H9 (cell line): Measurements from ENCODE around the gene HNRNPLL. TPM values are rescaled to one million over a fixed set of nuclear protein-coding genes. Genes with fewer than 3 reads are reported as not detected.

Source experiments
- DNase-seq: peaks from one replicate; pipeline ENCODE4 v3.0.0-alpha.2; 2017
- H2AFZ ChIP-seq: one replicate; pipeline ENCODE4 v1.6.1; 2013; ENCODE audit warnings: mild to moderate bottlenecking, low read length, control low read depth, moderate library complexity
- H2AK5ac ChIP-seq: 2 replicates; pipeline ENCODE4 v1.6.1; 2013; ENCODE audit warnings: low read length, control low read depth, mixed read lengths; ENCODE audit not compliant: insufficient read length
- H2BK120ac ChIP-seq: one replicate; pipeline ENCODE4 v1.6.1; 2013; ENCODE audit warnings: low read depth, mild to moderate bottlenecking, low read length, control low read depth, inconsistent platforms; ENCODE audit not compliant: poor library complexity, severe bottlenecking
- H2BK12ac ChIP-seq: 2 replicates; pipeline ENCODE4 v1.6.1; 2013; ENCODE audit warnings: low read length, control low read depth, mixed read lengths, low read depth; ENCODE audit not compliant: insufficient read length
- H2BK15ac ChIP-seq: 2 replicates; pipeline ENCODE4 v1.6.1; 2013; ENCODE audit warnings: low read depth, low read length, control low read depth
- H2BK20ac ChIP-seq: one replicate; pipeline ENCODE4 v1.6.1; 2013; ENCODE audit warnings: low read depth, mild to moderate bottlenecking, low read length, control low read depth, inconsistent platforms; ENCODE audit not compliant: poor library complexity, severe bottlenecking
- H2BK5ac ChIP-seq: 2 replicates; pipeline ENCODE4 v1.6.1; 2013; ENCODE audit warnings: low read length, control low read depth, mixed read lengths; ENCODE audit not compliant: insufficient read length
- H3K14ac ChIP-seq: 2 replicates; pipeline ENCODE4 v1.6.1; 2013; ENCODE audit warnings: low read length, control low read depth; ENCODE audit not compliant: insufficient read depth
- H3K18ac ChIP-seq: 2 replicates; pipeline ENCODE4 v1.6.1; 2013; ENCODE audit warnings: low read depth, mild to moderate bottlenecking, mixed read lengths, low read length, control low read depth; ENCODE audit not compliant: insufficient read length
- H3K23ac ChIP-seq: 2 replicates; pipeline ENCODE4 v1.6.1; 2013; ENCODE audit warnings: low read length, control low read depth, mixed read lengths, low read depth; ENCODE audit not compliant: insufficient read length
- H3K23me2 ChIP-seq: 2 replicates; pipeline ENCODE4 v1.6.1; 2013; ENCODE audit warnings: low read depth, mild to moderate bottlenecking, mixed read lengths, low read length, control low read depth; ENCODE audit not compliant: insufficient read length, poor library complexity, severe bottlenecking
- H3K27ac ChIP-seq: 2 replicates; pipeline ENCODE4 v1.5.1; 2013; ENCODE audit warnings: low read length, control low read depth, mixed read lengths, low read depth; ENCODE audit not compliant: insufficient read length
- H3K27me3 ChIP-seq: 2 replicates; pipeline ENCODE4 v1.6.1; 2013; ENCODE audit warnings: low read length, control low read depth, inconsistent platforms; ENCODE audit not compliant: insufficient read depth
- H3K4ac ChIP-seq: 2 replicates; pipeline ENCODE4 v1.6.1; 2013; ENCODE audit warnings: low read depth, mild to moderate bottlenecking, control low read depth, inconsistent platforms, low read length, moderate library complexity
- H3K4me1 ChIP-seq: 2 replicates; pipeline ENCODE4 v1.6.1; 2013; ENCODE audit warnings: low read length, control low read depth, inconsistent platforms; ENCODE audit not compliant: insufficient read depth
- H3K4me2 ChIP-seq: 2 replicates; pipeline ENCODE4 v1.6.1; 2013; ENCODE audit warnings: low read length, control low read depth, mixed read lengths; ENCODE audit not compliant: insufficient read length, insufficient read depth
- H3K56ac ChIP-seq: 2 replicates; pipeline ENCODE4 v1.6.1; 2013; ENCODE audit warnings: low read depth, mild to moderate bottlenecking, mixed read lengths, low read length, control low read depth; ENCODE audit not compliant: insufficient read length
- H3K79me1 ChIP-seq: 2 replicates; pipeline ENCODE4 v1.6.1; 2013; ENCODE audit warnings: low read depth, mild to moderate bottlenecking, moderate library complexity, low read length, control low read depth, inconsistent platforms; ENCODE audit not compliant: insufficient read depth, poor library complexity, severe bottlenecking
- H3K79me2 ChIP-seq: 2 replicates; pipeline ENCODE4 v1.6.1; 2013; ENCODE audit warnings: low read length, control low read depth, inconsistent platforms; ENCODE audit not compliant: insufficient read depth
- H3K9ac ChIP-seq: 2 replicates; pipeline ENCODE4 v1.6.1; 2013; ENCODE audit warnings: low read length, control low read depth, mixed read lengths; ENCODE audit not compliant: insufficient read length; ENCODE audit errors: extremely low read depth
- H3K9me3 ChIP-seq: one replicate; pipeline ENCODE4 v1.6.1; 2013; ENCODE audit warnings: low read depth, low read length, inconsistent platforms; ENCODE audit not compliant: control insufficient read depth
- H3T11ph ChIP-seq: one replicate; pipeline ENCODE4 v1.6.1; 2013; ENCODE audit warnings: mild to moderate bottlenecking, low read length, control low read depth, inconsistent platforms
- H4K20me1 ChIP-seq: one replicate; pipeline ENCODE4 v1.6.1; 2013; ENCODE audit not compliant: control insufficient read depth, insufficient read length, insufficient read depth
- H4K5ac ChIP-seq: 2 replicates; pipeline ENCODE4 v1.6.1; 2013; ENCODE audit warnings: low read depth, mild to moderate bottlenecking, mixed read lengths, low read length, control low read depth; ENCODE audit not compliant: insufficient read length
- H4K8ac ChIP-seq: replicated peaks from 2 replicates; pipeline ENCODE4 v1.6.1; 2013; ENCODE audit warnings: low read length, control low read depth, mixed read lengths, low read depth; ENCODE audit not compliant: insufficient read length
- H4K91ac ChIP-seq: 2 replicates; pipeline ENCODE4 v1.6.1; 2013; ENCODE audit warnings: low read depth, mild to moderate bottlenecking, moderate library complexity, mixed read lengths, low read length, control low read depth; ENCODE audit not compliant: insufficient read length
- H3K27ac Mint-ChIP-seq, 3 experiments: 2 replicates in 2 of 3; 3 replicates in 1 of 3; pipeline ENCODE4 v1.8.0; 2020 to 2021; ENCODE audit warnings: mixed read lengths in 3 of 3, mild to moderate bottlenecking in 1 of 3, moderate library complexity in 1 of 3
- H3K27me3 Mint-ChIP-seq: 2 replicates; pipeline ENCODE4 v1.8.0; 2021; ENCODE audit warnings: low read depth, mild to moderate bottlenecking, moderate library complexity, mixed read lengths
- H3K36me3 Mint-ChIP-seq, 3 experiments: 2 replicates in 2 of 3; 3 replicates in 1 of 3; pipeline ENCODE4 v1.8.0; 2020 to 2021; ENCODE audit warnings: low read depth in 3 of 3, mixed read lengths in 3 of 3; ENCODE audit not compliant: insufficient read depth in 1 of 3
- H3K4me1 Mint-ChIP-seq, 2 experiments: 2 replicates each; pipeline ENCODE4 v1.8.0; 2020; ENCODE audit warnings: mixed read lengths in 2 of 2
- H3K4me3 Mint-ChIP-seq, 2 experiments: 2 replicates in 1 of 2; 3 replicates in 1 of 2; pipeline ENCODE4 v1.8.0; 2020 to 2021; ENCODE audit warnings: mild to moderate bottlenecking in 2 of 2, mixed read lengths in 2 of 2, moderate library complexity in 1 of 2
- H3K9me3 Mint-ChIP-seq, 2 experiments: 2 replicates in 1 of 2; 3 replicates in 1 of 2; pipeline ENCODE4 v1.8.0; 2020; ENCODE audit warnings: mild to moderate bottlenecking in 2 of 2, mixed read lengths in 2 of 2, moderate library complexity in 1 of 2
- WGBS: extraction: QIAGEN DNeasy Blood & Tissue Kit; methylation state at CpG from one replicate; pipeline ENCODE4 v1.1.7; 2013; ENCODE audit warnings: missing lambda C conversion rate, low lambda C conversion rate, mixed read lengths; ENCODE audit not compliant: insufficient read length; ENCODE audit errors: extremely low coverage; 5-methylcytosine and 5-hydroxymethylcytosine counted together
- total RNA-seq: library from RNA; stranded (reverse); gene quantifications from 2 replicates; pipeline ENCODE4 v1.2.1, GENCODE V29; 2021
- TF ChIP-seq, protein P1 (sequence below): fragments of 200-600 bp; sonication (generic); conservative IDR thresholded peaks from 3 replicates; pipeline ENCODE4 v1.8.0; 2021; ENCODE audit warnings: antibody characterized with exemption, mild to moderate bottlenecking

HNRNPLL gene
- total RNA-seq, 1 experiment from 2014 or later, result 52.3 TPM

DNA sequence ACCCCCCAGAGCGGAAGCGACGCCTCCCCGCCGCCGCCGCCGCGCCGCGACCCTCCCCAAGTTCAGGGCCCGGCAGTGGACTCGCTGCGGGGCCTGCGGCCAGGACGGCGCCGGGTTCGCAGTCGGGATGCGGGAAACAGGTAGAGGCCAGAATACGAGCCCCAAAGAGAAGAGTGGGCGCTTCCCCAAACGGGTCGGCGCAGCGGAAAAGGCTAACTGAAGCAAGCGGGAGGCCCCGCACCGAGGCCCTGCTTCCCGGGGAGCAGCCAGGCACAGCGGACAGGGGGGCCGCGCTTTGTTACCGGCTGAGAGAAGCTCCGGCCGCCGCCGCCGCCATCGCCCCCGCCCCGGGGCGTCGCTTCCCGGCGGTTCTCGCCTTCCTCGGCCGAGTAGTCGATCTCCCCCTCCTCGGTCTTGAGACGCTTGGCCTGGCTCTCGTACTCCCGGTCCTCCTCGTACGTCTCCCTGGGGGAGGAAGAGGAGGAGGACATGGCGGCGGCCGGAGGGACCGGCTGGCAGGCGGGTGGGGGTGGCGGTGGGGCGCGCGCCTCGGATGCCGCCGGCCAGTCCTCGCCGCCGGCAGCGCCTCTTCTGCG lies 494 bp downstream of the HNRNPLL start:
- peak overlapping the region; percentile 86 to 94 for H3K4me3 Mint-ChIP-seq
- Histone ChIP-seq H3K9me3 (no peaks in the 10 kb centered on the region), H3K4ac (peak overlapping the region; percentile 91), H4K8ac (no peak overlapping the region), H3K4me2 (peak overlapping the region; percentile 77), H2BK12ac (no peak overlapping the region), H3K14ac (peak overlapping the region; percentile 94), H3K27ac (peak overlapping the region; percentile 74), H2AFZ (no peak overlapping the region), H3K27me3 (no peaks in the 10 kb centered on the region), H4K20me1 (no peaks in the 10 kb centered on the region), H3K23me2 (peaks cover 11% of the 10 kb centered on the region), H3K79me2 (peaks cover 34% of the 10 kb centered on the region; the same call in 1 of the 2 replicates), H2BK120ac (no peak overlapping the region), H2AK5ac (no peak overlapping the region), H3K4me1 (peaks cover 6% of the 10 kb centered on the region), H3K18ac (peak overlapping the region; percentile 98), H3K23ac (no peak overlapping the region), H3K56ac (no peak overlapping the region), H4K5ac (no peak overlapping the region), H3K9ac (peak overlapping the region; percentile 90), H2BK20ac (no peak overlapping the region), H2BK15ac (no peak overlapping the region), H4K91ac (peak overlapping the region; percentile 91), H3K79me1 (no peaks in the 10 kb centered on the region), H2BK5ac (no peak overlapping the region), H3T11ph (no peak overlapping the region)
- TF ChIP-seq, protein P1, sequence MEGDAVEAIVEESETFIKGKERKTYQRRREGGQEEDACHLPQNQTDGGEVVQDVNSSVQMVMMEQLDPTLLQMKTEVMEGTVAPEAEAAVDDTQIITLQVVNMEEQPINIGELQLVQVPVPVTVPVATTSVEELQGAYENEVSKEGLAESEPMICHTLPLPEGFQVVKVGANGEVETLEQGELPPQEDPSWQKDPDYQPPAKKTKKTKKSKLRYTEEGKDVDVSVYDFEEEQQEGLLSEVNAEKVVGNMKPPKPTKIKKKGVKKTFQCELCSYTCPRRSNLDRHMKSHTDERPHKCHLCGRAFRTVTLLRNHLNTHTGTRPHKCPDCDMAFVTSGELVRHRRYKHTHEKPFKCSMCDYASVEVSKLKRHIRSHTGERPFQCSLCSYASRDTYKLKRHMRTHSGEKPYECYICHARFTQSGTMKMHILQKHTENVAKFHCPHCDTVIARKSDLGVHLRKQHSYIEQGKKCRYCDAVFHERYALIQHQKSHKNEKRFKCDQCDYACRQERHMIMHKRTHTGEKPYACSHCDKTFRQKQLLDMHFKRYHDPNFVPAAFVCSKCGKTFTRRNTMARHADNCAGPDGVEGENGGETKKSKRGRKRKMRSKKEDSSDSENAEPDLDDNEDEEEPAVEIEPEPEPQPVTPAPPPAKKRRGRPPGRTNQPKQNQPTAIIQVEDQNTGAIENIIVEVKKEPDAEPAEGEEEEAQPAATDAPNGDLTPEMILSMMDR, result no peak
- no peaks in the 10 kb centered on the region for H3K9me3 Mint-ChIP-seq
- H3K36me3 Mint-ChIP-seq, result 0 out of 7 replicates have a peak, but pooled peaks cover 0 to 5% (median 0%) of the 10 kb centered on the region in 3 experiments
- H3K27me3 Mint-ChIP-seq, result no peaks in the 10 kb centered on the region
- peak; percentile 48 for DNase-seq
- no CpG with 5 or more reads among the region's 74 CpGs for WGBS
- H3K27ac Mint-ChIP-seq, result peak overlapping the region; percentile 93 to 97 (median 95); a peak in 6 of 7 replicates
- peaks cover 46 to 48% of the 10 kb centered on the region in 2 experiments for H3K4me1 Mint-ChIP-seq
